ENCODE measurements around the gene HCN2.

HCN2 gene

GRCh38 chr19:642767-643727, 53.4 kb downstream of the HCN2 start:
- no peak for DNase-seq

- DNase-seq = no peak
Observed at GRCh38 chr19:643736-644135, 54.1 kb downstream of the HCN2 start.

GRCh38 chr19:644363-644762, 54.7 kb downstream of the HCN2 start:
- DNase-seq = no peak

- no peak for DNase-seq
Observed at GRCh38 chr19:644789-645188, 55.1 kb downstream of the HCN2 start.

GRCh38 chr19:645912-646778, 56.5 kb downstream of the HCN2 start:
- DNase-seq = no peak

- no peak for DNase-seq
Observed at GRCh38 chr19:646779-647565, 57.3 kb downstream of the HCN2 start.

GRCh38 chr19:647566-648284, 58.0 kb downstream of the HCN2 start:
- no peak for DNase-seq

- no peak for DNase-seq
Observed at GRCh38 chr19:648305-648704, 58.6 kb downstream of the HCN2 start.

- DNase-seq = no peak
Observed at GRCh38 chr19:648904-649801, 59.5 kb downstream of the HCN2 start.

- DNase-seq = no peak
Observed at GRCh38 chr19:650121-650520, 60.4 kb downstream of the HCN2 start.

GRCh38 chr19:651114-651818, 61.6 kb downstream of the HCN2 start:
- no peak for DNase-seq

GRCh38 chr19:651991-652390, 62.3 kb downstream of the HCN2 start:
- DNase-seq = no peak

- no peak for DNase-seq
Observed at GRCh38 chr19:652467-653389, 63.0 kb downstream of the HCN2 start.

GRCh38 chr19:653425-653824, 63.7 kb downstream of the HCN2 start:
- DNase-seq = no peak

GRCh38 chr19:655691-656090, 66.0 kb downstream of the HCN2 start:
- no peak for DNase-seq

- DNase-seq = no peak
Observed at GRCh38 chr19:656751-657559, 67.3 kb downstream of the HCN2 start.

GRCh38 chr19:657611-658010, 67.9 kb downstream of the HCN2 start:
- DNase-seq = no peak

- DNase-seq = no peak
Observed at GRCh38 chr19:658059-658839, 68.6 kb downstream of the HCN2 start.
